Fibroblast of lung (primary cell): ENCODE data around the gene FLRT3. TPM values are rescaled to one million over a fixed set of nuclear protein-coding genes. Genes with fewer than 3 reads are reported as not detected.

Experiments used
- DNase-seq, 2 donors: peaks; one replicate each; pipeline versions ENCODE4 v3.0.0 to v3.0.0-alpha.2; 2010; ENCODE audit warnings: low read depth in 2 of 2
- H2AFZ ChIP-seq: 2 replicates; pipeline ENCODE4 v1.5.1; 2012; ENCODE audit warnings: low read length, control low read depth, inconsistent platforms
- H3K27ac ChIP-seq: 2 replicates; pipeline ENCODE4 v1.5.1; 2011; ENCODE audit warnings: low read length, control low read depth; ENCODE audit not compliant: insufficient read depth
- H3K27me3 ChIP-seq: 2 replicates; pipeline ENCODE4 v1.5.1; 2011; ENCODE audit warnings: mild to moderate bottlenecking, low read length; ENCODE audit not compliant: control insufficient read depth, insufficient read depth
- H3K36me3 ChIP-seq: 2 replicates; pipeline ENCODE4 v1.5.1; 2011; ENCODE audit warnings: low read length; ENCODE audit not compliant: control insufficient read depth, insufficient read depth
- H3K4me1 ChIP-seq: 2 replicates; pipeline ENCODE4 v1.5.1; 2011; ENCODE audit warnings: low read length; ENCODE audit not compliant: control insufficient read depth, insufficient read depth; ENCODE audit errors: extremely low read depth
- H3K4me2 ChIP-seq: 2 replicates; pipeline ENCODE4 v1.5.1; 2011; ENCODE audit warnings: low read length, control low read depth; ENCODE audit not compliant: insufficient read depth; ENCODE audit errors: extremely low read depth
- H3K4me3 ChIP-seq, 4 experiments: fragments of 200-600 bp in 1 of 4; sonication (generic) in 1 of 4; replicated peaks in 1 of 4; 2 replicates each; pipeline ENCODE4 v1.5.1; 2011 to 2016; ENCODE audit warnings: low read length in 4 of 4, low read depth in 3 of 4, mild to moderate bottlenecking in 3 of 4, control low read depth in 2 of 4, inconsistent platforms in 1 of 4, mixed read lengths in 1 of 4; ENCODE audit not compliant: insufficient read depth in 1 of 4; ENCODE audit errors: control extremely low read depth in 1 of 4
- H3K79me2 ChIP-seq: 2 replicates; pipeline ENCODE4 v1.5.1; 2012; ENCODE audit warnings: mild to moderate bottlenecking, low read length, inconsistent platforms; ENCODE audit not compliant: control insufficient read depth, insufficient read depth
- H3K9ac ChIP-seq: 2 replicates; pipeline ENCODE4 v1.5.1; 2011; ENCODE audit warnings: mild to moderate bottlenecking, low read length, control low read depth; ENCODE audit not compliant: insufficient read depth
- H3K9me3 ChIP-seq: 2 replicates; pipeline ENCODE4 v1.5.1; 2012; ENCODE audit warnings: low read depth, low read length; ENCODE audit not compliant: control insufficient read depth, insufficient read depth
- H4K20me1 ChIP-seq: 2 replicates; pipeline ENCODE4 v1.5.1; 2011; ENCODE audit warnings: low read length; ENCODE audit not compliant: control insufficient read depth, insufficient read depth; ENCODE audit errors: extremely low read depth
- CTCF ChIP-seq, 2 donors: IDR thresholded peaks in 1 of 2; conservative IDR thresholded peaks in 1 of 2; 1 replicate in 1 of 2; 2 replicates in 1 of 2; pipeline ENCODE4 v1.5.1; 2011 to 2012; ENCODE audit warnings: low read length in 2 of 2, control low read depth in 1 of 2, inconsistent platforms in 1 of 2, low read depth in 1 of 2, mild to moderate bottlenecking in 1 of 2
- EZH2 ChIP-seq: IDR thresholded peaks from 2 replicates; pipeline ENCODE4 v1.5.1; 2012; ENCODE audit warnings: low read length, control low read depth, mild to moderate bottlenecking; ENCODE audit errors: missing control alignments
- polyA plus RNA-seq, 2 donors: library from polyadenylated mRNA; depleted of rRNA in 1 of 2; stranded (reverse) in 1 of 2; unstranded in 1 of 2; fragments of >200 nt; gene quantifications; 2 replicates each; pipeline ENCODE4 v1.2.1, GENCODE V29; 2011 to 2012; ENCODE audit warnings: missing spikeins in 1 of 2
- total RNA-seq: library from RNA; depleted of rRNA; stranded (reverse); fragments of >200 nt; gene quantifications from 2 replicates; pipeline ENCODE4 v1.2.1, GENCODE V29; 2014

FLRT3 gene
- total and polyA plus RNA-seq, 2 donors (not counting 1 experiment from before 2014, with no cell fraction given) = 2.9 to 7.6 TPM

- Histone ChIP-seq H2AFZ (no peak overlapping the region), H3K4me1 (no peaks in the 10 kb centered on the region), H3K27ac (no peak overlapping the region), H3K36me3 (no peaks in the 10 kb centered on the region), H4K20me1 (no peaks in the 10 kb centered on the region), H3K27me3 (no peaks in the 10 kb centered on the region), H3K9ac (no peak overlapping the region), H3K9me3 (no peaks in the 10 kb centered on the region), H3K4me3 (no peak overlapping the region), H3K79me2 (no peaks in the 10 kb centered on the region), H3K4me2 (no peak overlapping the region)
- DNase-seq = no peak
- TF ChIP-seq EZH2 (no peak), CTCF (conservative IDR thresholded peaks at IDR 0.05 in 1 of 2, IDR thresholded peaks at IDR 0.05 in 1 of 2; ENCODE audit: low read depth in 1 of 2, low read length in 2 of 2) (no peak)
These were observed 6.2 kb upstream of the FLRT3 start for GRCh38 chr20:14343491-14344065.

GRCh38 chr20:14342918-14343317 lies 5.5 kb upstream of the FLRT3 start:
- TF ChIP-seq CTCF (conservative IDR thresholded peaks at IDR 0.05 in 1 of 2, IDR thresholded peaks at IDR 0.05 in 1 of 2; ENCODE audit: low read depth in 1 of 2, low read length in 2 of 2) (no peak), EZH2 (no peak)

GRCh38 chr20:14341801-14342200 lies 4.4 kb upstream of the FLRT3 start:
- Histone ChIP-seq H3K36me3 (no peaks in the 10 kb centered on the region), H3K4me1 (no peaks in the 10 kb centered on the region), H3K79me2 (peaks cover under 1% of the 10 kb centered on the region), H3K4me3 (no peak overlapping the region), H3K4me2 (no peak overlapping the region), H3K9ac (no peak overlapping the region), H3K27me3 (no peaks in the 10 kb centered on the region), H2AFZ (no peak overlapping the region), H3K27ac (no peak overlapping the region), H4K20me1 (no peaks in the 10 kb centered on the region), H3K9me3 (no peaks in the 10 kb centered on the region)
- TF ChIP-seq EZH2 (no peak), CTCF (conservative IDR thresholded peaks at IDR 0.05 in 1 of 2, IDR thresholded peaks at IDR 0.05 in 1 of 2; ENCODE audit: low read depth in 1 of 2, low read length in 2 of 2) (no peak)
- DNase-seq = peak in 1 of 2 donors; percentile 50

More at GRCh38 chr20:14342918-14343317, 5.5 kb upstream of the FLRT3 start:
- H3K27ac ChIP-seq = no peak overlapping the region
- H3K9ac ChIP-seq = no peak overlapping the region
- H4K20me1 ChIP-seq = no peaks in the 10 kb centered on the region
- H3K4me3 ChIP-seq = no peak overlapping the region
- H2AFZ ChIP-seq = no peak overlapping the region
- H3K4me1 ChIP-seq = no peaks in the 10 kb centered on the region
- no peaks in the 10 kb centered on the region for H3K9me3 ChIP-seq
- no peak for DNase-seq
- no peaks in the 10 kb centered on the region for H3K27me3 ChIP-seq
- no peak overlapping the region for H3K4me2 ChIP-seq
- no peaks in the 10 kb centered on the region for H3K36me3 ChIP-seq
- no peaks in the 10 kb centered on the region for H3K79me2 ChIP-seq
